Hematopoietic multipotent progenitor cell treated with erythropoietin and hydrocortisone succinate and interleukin-3 and kit ligand, for 15 days (in vitro differentiated cells): ENCODE results near the gene ARMC12.

Source experiments
- DNase-seq: peaks from one replicate; pipeline ENCODE4 v3.0.0-alpha.2; 2015; ENCODE audit warnings: low spot score

ARMC12 gene

DNA sequence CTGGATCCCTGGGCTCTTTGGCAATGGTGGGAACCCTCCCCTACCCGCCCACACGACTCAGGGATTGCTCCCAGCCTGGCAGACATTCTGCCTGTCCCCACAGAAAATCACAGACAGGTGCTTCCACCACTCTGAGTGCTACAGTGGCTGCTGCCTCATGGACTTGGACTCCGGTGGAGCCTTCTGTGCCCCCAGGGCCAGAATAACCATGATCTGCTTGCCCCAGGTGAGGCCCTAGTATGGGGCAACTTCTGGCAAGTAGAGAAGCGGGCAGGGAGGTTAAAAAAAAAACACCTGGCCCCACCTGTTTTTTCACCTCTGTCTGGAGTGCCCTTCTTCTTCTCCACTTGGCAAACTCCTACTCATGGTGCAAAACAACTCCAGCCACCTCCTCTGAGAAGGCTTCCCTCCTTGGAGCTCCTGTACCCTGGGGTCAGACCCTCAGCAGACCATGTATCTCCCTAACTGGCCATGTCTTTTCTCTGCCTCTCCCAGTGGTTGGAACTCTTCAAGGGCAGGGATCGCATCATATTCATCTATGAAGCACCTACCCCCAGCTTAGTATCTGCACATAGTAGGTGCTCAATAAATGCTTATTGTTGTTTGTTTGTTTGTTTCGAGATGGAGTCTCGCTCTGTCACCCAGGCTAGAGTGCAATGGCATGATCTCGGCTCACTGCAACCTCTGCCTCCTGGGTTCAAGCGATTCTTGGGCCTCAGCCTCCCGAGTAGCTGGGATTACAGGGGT, 40.7 kb downstream of the ARMC12 start:
- no peak for DNase-seq

DNA sequence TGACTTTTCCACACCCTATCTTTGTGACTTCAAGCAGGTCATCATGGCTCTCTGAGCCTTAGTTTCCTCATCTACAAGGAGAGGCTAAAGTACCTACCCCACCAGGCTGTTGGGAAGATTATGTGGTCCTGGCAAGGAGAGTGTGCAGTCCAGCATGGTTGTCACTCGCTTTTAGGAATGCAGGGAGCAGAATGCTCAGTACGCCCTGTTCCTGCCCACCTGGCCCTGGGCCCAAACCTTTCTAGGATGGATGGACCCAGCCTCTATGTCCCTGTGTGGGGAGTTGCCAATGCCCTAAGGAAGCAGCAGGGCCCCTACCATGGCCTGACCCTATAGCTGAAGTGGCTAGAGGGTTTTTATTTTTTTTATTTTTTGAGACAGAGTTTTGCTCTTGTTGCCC, 41.6 kb downstream of the ARMC12 start:
- no peak for DNase-seq

DNA sequence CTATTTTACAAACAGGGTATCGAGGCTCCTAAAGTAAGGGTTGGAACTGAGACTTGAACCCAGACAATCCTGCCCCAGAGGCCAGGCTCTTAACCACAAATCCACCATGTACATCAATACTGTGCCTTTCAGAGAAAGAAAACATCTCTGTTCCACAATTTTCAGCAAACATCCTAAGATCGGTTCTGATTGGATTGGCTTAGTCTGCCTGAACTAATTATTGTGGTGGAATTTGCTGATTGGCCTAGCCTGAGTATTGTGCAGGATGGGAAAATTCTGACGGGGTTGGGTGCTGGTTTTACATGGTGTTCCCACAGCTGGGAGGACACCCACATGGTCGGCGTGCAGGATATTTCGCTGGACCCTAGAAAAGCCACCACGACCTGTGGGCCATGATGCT, 43.9 kb downstream of the ARMC12 start, which contains the start of gene CLPSL1:
CLPSL1 (plus strand) TSS at position 301 of the 400 bp plus-strand sequence; CDS start at position 393, 92 bp downstream.
- DNase-seq: no peak

DNA sequence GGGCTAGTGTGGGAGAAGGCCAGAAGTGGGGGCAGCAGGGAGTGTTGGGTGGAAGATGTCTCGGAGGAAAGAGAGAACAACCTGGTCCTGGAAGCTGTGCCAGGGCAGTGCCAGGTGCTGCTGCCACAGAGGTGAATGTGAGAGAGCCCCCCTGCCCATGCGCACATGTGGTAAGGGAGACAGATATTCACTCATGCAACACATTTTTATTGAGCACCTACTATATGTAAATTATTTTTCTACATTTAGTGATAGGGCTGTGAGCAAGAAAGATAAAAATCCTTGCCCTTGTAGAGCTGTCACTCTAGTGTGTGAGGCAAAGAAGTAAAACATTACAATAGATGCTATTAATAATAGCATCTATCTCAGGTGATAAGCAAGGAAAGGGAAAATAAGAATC, 44.5 kb downstream of the ARMC12 start:
- DNase-seq: no peak

DNA sequence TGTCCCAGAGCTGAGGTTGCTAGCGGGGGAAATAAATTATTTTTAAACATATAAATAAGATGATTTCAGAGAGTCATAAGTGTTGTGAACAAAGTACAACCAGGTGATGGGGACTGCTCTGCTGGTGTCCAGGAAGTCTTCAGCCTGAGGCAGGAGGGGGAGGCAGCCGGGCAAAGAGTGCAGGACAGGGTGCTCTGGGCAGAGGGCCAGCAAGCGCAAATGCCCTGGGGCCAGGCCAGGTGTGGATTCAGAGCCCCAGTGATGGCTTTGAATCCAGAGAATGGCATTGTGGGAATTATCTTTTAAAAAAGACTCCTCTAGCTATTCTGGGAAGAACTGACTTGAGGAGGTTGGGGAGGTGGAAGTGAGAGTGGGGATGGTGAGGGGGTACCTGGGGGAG, 45.6 kb downstream of the ARMC12 start:
- no peak for DNase-seq

DNA sequence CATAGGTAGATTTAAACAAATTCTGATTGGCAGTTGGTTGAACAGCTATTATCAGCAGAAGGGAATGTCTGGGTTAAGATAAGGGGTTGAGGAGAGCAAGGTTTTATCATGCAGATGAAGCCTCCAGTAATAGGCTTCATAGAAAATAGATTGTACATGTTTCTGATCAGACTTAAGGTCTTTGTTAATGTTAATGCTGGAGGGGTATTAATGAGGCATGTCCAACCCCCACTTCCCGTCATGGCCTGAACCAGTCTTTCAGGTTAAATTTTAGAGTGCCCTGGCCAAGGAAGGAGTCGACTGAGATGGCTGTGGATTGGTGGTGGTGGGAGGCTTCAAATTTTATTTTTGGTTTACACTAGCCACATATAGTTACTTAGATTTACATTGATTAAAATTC, 47.4 kb downstream of the ARMC12 start:
- no peak for DNase-seq

DNA sequence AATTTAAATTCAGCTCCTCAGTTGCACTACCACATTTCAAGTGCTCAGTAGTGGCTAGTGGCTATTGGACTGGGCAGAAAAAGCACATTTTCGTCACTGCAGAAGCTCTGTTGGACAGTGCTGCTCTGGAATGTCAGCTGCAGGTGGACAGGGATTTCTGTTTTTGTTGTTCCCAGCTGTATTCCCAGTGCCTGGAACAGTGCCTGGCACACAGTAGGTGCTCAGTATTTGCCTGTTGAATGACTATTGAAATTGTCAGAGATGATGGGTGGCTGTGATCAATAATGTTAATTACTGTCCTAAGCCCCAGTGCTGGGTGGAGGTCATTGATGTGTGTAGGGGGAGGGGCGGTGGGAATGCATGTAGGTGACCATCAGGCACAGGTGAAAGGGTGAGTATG, 49.4 kb downstream of the ARMC12 start:
- no peak for DNase-seq

DNA sequence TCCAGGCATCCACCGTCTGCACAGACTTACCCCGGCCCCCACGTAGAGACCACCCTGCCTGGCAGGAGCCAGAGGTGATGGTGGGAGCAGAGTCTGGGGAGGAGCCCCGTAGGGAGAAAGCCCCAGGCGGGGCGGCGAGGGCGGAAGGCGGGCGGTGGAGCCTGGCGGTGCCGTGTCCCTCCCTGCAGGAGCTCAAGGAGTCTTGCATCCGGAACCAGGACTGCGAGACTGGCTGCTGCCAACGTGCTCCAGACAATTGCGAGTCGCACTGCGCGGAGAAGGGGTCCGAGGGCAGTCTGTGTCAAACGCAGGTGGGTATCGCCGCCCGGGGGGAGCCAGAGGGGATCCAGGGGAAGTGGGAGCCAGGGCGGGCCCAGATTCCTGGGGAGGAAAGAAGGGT, 50.0 kb downstream of the ARMC12 start:
- DNase-seq: no peak

DNA sequence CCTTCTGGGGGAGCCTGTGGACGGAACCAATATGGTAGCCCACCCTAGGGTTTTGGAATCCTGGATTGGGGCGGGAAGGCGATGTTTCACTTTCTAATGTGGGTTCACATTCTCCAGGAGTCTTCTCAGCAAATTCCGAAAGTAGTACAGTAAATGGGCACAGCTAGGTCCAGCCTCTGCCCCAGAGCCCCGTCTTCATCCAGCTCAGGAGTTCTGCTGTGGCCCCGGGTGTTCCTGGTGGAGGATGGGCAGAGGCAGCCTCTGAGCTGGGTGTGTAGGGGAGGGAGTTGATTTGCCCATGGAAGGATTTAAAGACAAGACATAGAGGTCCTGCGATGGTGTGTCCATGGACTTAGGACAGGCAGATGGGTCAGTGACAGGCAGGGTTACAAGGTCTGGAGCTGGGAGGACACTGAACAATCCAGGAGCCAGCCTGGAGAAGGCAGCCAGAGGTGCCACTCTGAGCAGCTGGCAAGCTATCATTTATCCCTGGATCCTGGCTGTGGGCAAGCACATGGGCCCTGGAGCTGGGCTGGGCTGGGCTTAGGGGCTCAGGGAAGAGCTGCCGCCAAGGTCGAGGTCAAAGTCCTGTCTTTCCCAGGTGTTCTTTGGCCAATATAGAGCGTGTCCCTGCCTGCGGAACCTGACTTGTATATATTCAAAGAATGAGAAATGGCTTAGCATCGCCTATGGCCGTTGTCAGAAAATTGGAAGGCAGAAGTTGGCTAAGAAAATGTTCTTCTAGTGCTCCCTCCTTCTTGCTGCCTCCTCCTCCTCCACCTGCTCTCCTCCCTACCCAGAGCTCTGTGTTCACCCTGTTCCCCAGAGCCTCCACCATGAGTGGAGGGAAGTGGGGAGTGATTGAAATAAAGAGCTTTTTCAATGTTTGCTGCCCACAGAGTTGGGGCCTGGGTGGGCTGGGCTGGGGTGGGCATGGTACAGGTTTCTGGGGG, 50.7 kb downstream of the ARMC12 start:
- DNase-seq: no peak

DNA sequence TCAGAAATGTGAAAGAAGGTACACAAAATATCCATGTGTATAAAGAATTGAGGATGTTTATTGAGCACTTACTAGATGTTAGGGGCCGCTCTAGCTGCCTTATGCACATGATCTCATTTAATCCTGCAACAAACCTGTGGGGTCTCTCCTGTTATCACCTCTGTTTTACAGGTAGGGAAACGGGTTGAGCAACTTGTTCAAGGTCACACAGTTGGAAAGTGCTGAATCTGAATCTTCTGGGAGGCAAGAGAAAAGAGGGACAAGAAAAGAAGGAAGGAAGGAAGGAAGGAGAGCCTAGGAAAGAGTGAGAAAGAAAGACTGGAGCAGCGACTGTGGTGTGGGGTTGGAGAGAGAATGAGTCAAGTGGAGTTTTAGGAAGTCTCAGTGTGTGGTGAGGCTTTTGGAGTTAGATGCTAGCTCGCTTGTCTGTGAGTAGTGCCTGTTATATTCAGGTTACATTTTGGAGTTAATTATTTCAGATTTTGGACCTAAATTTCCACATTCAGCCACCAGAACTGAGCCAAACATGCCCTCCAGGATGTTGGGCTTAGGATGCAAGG, 51.7 kb downstream of the ARMC12 start:
- DNase-seq: no peak

DNA sequence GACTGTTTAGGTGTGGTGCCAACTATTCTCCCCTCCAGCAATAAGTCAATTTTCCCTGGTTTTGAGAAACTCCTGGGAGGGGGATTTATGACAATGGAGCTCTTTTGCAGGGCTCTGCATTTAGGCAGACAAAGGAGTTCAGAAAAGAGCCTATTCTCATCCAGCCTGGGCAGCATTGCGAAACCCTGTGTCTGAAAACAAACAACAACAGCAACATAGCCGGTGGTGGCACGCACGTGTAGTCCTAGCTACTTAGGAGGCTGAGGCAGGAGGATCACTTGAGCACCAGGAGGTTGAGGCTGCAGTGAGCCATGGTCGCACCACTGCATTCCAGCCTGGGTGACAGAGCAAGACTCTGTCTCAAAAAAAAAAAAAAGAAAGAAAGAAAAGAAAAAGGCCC, 53.9 kb downstream of the ARMC12 start:
- no peak for DNase-seq

DNA sequence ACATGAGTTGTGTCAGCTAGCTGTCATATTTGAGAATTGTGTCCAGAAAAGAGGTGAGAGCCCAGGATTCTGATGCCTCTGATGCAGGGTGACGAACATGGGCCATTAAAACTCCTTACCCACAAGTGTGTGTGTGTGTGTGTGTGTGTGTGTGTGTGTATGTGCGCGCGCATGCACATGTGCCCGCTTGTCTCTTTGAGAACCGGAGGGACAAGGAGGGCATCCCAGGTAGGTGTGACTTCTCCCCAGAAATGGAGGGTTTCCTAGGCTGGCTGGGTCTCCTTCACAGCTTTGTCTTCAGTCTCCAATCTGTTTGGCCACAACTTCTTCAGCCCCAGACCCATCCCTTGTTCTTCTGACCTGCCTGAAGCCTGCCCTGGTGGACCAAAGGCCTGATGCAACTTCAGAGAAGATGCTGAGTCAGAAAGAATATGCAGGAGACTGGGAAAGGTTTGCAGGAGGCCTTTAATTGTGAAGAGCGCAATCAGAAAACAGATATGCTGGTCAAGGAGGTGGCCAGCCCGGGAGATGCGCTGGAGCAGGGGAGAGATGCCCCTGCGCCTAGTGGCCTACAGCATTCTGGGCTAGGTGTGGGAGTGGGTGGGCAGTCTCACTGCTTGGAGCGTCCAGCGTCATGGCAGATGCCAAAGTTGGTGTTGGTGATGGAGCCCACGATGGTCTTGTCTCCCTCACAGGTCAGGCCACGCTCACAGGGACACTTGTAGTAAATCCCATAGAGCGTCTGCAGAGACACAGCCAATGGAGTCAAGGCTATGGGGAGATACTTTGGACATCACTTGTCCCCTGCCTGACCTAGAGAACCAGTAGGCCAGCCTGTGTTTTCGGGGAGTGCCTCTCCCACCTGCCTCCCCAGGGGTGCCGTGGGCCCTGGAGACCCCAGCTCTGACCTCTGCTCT, 58.0 kb downstream of the ARMC12 start:
- DNase-seq: no peak

DNA sequence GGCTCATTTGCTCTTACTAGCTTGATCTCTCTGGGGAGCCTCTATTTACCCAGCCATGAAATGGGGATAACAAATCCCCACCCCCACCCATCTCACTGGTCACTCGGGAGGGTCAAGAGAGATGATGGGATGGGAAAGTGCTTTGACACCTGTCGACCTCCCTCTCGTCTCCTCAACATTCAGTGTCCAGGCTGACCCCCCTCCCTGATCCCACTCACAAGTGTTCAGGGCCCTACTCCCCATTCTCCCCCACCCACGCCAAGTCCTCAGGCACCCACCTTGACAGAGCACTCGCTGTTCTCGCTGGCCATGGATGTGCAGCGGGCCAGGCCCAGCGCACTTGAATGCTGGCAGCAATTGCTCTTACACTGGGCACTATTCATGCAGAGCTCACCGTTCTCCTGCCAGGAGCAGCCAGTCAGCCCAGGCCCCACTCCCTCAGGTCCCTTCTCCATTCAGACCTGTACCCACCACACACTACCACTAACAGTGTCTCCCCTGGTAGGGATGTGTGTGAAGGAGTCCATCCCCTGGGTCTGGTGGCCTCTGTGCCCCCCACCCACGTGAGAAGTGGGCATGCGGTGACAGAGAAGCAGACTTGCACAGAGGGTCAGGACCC, 58.7 kb downstream of the ARMC12 start:
- no peak for DNase-seq

DNA sequence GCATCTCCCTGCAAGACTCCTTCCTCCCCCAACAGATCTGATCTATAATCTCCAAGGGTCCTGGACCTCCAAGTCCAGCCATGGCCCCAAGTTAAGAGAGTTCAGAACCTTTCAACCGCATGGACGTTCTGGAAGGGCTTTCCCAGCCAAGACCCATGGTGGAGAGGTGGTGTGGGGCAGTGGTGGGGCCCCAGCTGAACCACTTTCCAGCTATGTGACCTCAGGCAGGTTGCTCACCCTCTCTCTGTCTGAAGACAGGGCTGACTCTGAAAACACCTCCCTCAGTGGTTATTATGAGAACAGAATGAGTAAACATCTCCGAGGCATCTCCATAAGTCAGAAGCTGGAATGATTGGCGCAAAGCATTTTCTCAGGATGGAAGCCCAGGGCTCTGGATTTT, 59.4 kb downstream of the ARMC12 start:
- no peak for DNase-seq

DNA sequence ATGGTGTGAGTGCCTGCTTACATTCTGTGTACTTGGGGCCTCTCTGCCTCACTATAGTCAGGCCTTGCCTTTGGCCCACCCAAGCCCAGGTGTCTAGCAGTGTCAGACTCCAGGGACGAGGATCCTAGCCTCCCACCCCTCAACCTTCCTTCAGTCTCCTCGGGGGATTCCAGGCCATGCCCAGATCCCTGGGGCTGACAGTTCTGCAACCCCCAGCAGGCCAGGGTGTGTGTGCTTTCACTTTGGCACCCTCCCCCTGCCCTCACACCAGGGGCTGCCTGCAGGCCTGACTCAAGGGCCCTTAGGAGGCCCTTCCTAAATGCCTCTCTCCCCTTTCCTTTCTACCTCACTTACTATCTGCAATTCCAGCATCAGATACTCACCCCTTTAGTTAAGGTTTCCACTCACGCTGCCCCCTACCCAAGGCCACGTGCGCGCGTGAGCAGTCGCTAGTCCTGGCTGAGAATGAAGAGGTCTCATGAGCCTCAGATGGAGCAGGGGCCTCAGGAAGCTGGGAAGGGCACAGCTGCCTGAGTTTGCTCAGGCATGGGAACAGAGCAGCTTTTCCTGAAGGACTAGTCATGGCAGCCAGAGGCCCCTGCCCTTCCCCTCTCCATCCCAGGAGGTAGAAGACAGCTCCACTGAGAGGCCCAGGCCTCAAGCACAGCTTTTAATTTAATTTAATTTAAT, 61.1 kb downstream of the ARMC12 start:
- no peak for DNase-seq
